ENCODE data around the gene SIVA1.

The SIVA1 gene

DNA sequence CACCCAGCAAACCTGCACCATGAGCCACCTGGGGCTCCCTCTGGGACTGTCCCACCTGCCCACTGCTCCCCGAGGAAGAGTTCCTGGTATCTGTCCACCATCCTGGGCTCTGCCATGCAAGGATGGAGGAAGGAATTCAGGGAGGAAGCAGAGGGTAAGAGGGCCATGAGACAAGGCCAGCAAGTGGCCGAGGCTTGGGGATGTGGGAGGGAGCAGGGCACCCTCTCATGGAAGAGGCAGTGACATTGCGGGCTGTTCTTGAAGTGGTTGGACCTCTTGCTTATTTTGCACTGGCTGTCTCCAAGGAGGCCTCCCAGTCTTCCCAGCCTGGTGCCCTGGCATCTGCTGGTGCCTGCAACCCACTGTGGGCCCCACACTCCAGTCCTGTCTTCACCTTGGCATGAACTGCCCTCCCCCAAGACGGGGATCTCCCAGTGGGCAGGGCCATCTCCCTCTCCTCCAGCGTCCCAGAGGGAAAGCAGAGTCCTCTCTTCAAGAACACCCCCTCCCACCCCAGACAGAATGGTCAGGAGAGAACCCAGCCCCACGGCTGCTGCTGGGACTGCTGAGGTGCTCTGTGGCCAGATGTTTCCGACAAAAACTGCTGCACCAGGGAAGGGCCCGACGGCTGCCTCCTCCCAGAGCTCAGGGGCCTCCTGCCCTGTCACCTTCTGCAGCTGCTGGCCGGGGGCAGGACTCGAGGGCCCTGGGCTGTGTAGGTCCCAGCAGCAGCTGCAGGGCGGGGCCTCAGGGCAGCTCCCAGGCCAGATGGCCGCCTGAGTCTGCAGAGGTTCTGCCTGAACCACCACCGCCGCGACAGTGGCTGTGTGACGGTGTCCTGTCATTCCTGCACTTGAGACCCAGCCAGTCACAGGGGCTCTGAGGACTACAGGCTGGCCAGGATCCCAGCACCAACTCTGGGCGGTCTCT lies 44.4 kb downstream of the SIVA1 start:
- TF ChIP-seq GATA1 (IDR thresholded peaks at IDR 0.05; ENCODE audit: low read depth, low read length): no peak
- no peak for TF ChIP-seq POLR2A (IDR thresholded peaks at IDR 0.05; ENCODE audit: low read length)
- DNase-seq: peak; percentile 48 to 55

DNA sequence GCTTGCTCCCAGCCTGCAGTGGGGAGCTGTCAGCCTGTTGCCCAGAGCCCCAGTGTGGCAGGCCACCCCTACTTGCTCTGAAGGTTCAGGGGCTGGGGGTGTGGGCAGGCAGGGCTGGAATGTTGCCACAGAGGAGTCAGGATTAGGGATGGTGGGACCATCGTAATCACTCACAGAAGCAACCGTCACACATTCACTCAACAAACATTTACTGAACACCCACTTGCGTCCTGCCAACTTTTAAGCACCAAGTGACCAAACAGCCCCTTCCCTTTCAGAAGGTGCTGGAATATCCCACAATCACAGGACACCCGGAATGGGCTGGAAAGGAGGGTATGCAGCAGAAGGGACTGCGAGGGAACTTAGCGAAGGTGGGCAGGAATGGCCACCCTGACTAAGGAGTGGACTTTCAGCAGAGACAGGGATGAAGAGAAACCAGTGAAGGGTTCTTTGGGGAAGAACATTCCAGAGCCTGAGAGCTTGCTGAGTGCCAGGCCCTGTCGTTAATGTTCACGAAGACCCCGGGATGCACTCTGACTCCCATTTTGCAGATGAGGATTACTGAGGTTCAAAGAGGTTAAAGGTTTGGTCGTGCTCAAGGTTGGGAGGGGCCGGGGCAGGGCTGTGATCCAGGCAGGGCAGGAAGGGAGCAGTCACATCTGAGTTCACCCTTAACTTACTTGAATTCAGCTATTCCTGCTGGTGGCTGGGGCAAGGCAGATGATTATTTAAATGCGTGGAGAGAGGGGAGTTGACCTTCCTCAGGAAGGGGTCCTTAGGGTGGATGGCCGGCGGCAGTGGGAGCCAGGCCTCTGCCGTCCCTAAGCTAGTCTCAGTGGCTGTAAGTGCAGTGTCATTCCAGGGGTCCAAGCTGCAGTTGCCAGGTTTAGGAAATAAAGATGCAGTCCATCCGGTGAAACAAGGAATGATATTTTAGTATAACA lies 45.6 kb downstream of the SIVA1 start:
- no peak for TF ChIP-seq GATA1 (IDR thresholded peaks at IDR 0.05; ENCODE audit: low read depth, low read length)
- no peak for TF ChIP-seq POLR2A (IDR thresholded peaks at IDR 0.05; ENCODE audit: low read length)

DNA sequence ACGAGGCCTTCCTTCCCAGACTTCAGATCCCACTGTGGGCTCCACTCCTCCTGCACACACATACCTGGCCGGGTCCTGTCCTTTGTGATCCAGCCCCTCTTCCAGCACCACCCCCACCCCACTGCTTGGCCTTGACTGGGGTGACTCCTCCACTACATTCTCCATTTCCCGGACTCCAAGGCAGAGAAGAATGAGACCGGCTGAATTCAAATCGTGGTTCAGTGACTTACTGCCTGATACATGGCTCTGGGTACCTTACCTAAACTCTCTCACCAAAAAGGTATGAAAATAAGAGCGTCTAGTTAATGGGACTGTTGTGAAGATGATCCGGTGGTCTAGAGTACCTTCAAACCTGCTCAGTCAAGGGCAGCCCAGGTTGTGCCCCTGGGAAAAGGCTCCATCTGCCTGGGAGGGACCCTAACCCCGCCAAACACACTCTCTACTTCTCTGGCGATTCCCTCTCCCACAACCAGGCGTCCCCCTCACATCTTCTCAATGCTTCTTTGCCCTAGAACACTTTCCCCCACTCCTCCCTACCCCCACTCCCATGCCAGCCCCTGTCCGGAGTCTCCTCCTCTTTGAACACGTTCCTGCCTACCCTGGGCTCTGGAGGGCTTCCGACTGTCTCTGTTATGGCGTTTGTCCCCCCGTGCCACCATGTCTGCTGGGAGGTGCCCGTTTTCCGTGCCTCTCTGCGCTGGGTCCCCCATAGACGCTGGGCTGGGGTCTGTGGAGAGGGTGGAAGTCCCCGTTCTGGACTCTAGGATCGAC lies 46.5 kb downstream of the SIVA1 start:
- TF ChIP-seq POLR2A (IDR thresholded peaks at IDR 0.05; ENCODE audit: low read length): no peak
- no peak for TF ChIP-seq GATA1 (IDR thresholded peaks at IDR 0.05; ENCODE audit: low read depth, low read length)
- peak; percentile 39 to 42 for DNase-seq

More for the DNA sequence above, 45.6 kb downstream of the SIVA1 start:
- DNase-seq: no peak

DNA sequence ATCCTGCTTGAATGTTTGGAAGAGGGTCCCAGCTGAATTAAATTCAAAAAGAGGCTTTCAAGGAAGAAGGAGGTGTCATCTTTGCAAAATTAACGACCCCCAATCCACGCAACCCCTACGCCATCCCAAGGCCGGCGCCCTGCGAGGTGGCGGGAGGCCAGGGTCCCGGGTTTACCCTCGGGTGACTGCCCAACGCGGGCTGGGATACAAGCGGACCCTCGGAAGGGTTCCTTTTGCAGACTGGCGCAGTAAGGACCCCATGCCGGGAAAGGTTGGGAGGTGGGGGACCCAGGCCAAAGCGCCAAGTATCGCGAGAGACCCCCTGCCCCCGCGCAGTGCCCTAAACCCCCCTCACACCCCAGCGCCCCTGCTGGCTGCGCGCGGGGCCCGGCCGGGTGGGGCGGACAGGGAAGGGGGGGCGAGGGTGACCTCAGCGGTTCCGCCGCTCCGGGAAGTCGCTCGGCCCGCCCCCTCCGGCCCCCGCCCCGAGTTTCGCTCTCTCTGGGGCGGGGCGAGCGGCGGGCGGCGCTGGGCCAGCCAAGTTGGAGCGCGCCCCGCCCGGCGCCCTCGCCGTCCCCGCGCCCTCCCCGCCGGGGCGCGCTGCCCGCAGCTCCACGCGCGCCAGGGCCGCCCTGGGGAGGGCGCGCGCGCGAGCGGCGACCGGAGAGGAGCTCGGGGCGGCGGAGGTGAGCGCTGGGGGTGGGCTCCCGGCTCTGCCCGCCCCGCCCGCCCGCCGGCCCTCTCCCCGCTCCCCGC lies 47.2 kb downstream of the SIVA1 start:
- TF ChIP-seq GATA1 (IDR thresholded peaks at IDR 0.05; ENCODE audit: low read depth, low read length): no peak
- TF ChIP-seq POLR2A (IDR thresholded peaks at IDR 0.05; ENCODE audit: low read length): no peak
- peak; percentile 88 to 93 for DNase-seq

DNA sequence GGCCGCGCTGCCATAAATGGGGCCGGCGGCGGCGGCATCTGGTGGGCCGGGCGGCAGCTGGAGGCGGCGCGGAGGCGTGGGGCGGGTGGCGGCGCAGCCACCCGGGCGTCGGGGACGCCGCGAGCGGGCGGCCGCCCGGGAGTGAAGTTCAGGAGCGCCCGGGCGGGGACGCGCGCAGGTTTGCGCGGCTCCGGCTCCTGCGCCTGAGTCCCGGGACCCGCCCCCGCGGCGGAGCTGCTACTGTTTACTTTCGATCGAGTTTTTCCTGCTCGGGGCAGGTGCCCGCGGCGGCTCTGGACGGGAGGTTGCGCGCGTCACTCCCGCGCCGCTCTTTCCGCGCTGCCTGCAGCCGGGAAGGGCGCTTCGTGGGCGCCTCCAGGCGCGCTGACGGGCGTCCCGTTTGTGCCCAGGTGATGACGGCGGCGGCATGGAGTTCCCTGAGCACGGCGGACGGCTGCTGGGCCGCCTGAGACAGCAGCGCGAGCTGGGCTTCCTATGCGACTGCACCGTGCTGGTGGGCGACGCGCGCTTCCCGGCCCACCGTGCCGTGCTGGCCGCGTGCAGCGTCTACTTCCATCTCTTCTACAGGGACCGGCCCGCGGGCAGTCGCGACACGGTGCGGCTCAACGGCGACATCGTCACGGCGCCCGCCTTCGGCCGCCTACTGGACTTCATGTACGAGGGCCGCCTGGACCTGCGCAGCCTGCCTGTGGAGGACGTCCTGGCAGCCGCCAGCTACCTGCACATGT lies 48.0 kb downstream of the SIVA1 start, which contains the start of gene ZBTB42:
Gene ZBTB42, plus strand, starts transcription at position 331 of the 749 bp plus-strand sequence. Its CDS starts 97 bp downstream, at position 428.
- TF ChIP-seq POLR2A (IDR thresholded peaks at IDR 0.05; ENCODE audit: low read length) (no peak), GATA1 (IDR thresholded peaks at IDR 0.05; ENCODE audit: low read depth, low read length) (no peak)
- peak; percentile 78 to 83 for DNase-seq

DNA sequence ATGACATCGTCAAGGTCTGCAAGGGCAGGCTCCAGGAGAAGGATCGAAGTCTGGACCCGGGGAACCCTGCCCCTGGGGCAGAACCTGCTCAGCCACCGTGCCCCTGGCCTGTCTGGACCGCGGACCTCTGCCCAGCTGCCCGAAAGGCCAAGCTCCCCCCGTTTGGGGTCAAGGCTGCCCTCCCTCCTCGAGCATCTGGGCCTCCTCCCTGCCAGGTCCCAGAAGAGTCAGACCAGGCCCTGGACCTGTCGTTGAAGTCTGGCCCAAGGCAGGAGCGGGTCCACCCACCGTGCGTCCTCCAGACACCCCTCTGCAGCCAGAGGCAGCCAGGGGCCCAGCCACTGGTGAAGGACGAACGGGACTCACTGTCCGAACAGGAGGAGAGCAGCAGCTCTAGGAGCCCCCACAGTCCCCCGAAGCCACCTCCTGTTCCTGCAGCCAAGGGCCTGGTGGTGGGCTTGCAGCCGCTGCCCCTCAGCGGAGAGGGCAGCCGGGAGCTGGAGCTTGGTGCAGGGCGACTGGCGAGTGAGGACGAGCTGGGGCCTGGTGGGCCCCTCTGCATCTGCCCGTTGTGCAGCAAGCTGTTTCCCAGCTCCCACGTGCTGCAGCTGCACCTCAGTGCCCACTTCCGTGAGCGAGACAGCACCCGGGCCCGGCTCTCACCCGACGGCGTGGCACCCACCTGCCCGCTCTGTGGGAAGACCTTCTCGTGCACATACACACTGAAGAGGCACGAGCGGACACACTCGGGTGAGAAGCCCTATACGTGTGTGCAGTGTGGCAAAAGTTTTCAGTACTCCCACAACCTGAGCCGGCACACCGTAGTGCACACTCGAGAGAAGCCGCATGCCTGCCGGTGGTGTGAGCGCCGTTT lies 48.8 kb downstream of the SIVA1 start:
- DNase-seq: no peak

DNA sequence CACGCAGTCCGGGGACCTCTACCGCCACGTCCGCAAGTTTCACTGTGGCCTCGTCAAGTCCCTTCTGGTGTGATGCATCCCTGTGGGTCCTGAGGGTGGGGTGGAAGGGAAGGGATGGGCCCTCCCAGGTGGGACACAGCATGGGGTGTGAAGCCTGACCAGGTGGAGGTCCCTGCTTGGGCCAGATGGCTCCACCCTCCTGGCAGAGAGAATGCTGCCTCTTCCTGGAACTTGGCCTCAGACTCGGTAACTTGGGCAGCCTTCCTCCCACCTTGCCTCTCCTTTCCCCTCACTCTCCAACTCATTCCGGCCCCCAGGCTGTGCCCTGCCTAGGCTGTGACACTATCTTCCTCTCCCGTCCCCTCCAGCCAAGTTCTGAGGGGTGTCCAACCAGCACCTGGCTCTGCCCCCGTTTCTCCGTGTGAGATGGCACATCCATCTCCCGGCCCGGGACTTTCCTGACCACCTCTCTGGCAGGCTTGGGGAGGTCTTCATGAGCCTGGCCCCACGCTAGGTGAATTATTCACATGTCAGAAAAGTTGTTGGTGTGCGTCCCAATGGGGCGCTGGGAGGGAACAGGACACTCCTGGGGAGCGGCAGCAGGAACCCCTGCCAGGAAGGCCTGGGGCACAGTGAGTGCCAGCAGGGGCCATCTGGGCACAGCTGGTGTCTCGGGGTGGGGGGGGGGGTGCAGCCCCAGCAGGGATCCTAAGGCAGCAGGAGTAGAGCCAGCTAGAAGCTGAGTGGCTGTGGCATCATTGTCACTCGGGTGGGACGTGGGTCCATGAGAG lies 49.6 kb downstream of the SIVA1 start:
- no peak for DNase-seq
- TF ChIP-seq GATA1 (IDR thresholded peaks at IDR 0.05; ENCODE audit: low read depth, low read length): no peak
- TF ChIP-seq POLR2A (IDR thresholded peaks at IDR 0.05; ENCODE audit: low read length): no peak

More for the DNA sequence above, 48.8 kb downstream of the SIVA1 start:
- TF ChIP-seq GATA1 (IDR thresholded peaks at IDR 0.05; ENCODE audit: low read depth, low read length) (no peak), POLR2A (IDR thresholded peaks at IDR 0.05; ENCODE audit: low read length) (no peak)

DNA sequence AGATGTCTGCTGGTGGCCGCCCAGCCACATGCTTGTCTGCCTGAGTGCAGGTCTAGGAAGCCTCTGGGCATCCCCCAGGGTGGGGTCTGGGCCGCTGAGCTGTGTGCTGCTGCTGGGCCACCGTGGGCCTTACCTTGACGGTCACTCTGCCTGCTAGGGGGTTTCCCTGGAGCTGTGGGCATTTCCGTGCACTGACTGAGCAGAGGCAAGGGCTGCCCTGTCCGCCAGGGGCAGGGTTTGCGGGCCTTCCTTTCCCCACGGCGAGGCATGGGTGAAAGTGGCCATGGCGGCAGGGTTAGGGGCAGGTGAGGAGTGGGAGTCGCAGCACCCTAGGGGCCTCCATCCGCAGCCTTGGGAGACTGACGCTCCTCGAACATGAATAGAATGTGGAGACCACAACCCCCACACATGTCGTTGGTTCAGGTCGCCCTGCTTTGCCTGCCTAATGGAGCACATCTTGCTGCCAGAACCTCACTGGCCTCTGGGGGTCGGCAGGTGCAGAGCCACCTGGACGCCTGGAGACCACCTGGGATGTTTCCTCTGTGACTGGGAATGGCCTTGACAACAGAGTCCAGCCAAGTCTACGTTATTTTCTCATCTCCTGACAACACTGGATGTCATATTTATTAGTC lies 50.4 kb downstream of the SIVA1 start:
- no peak for DNase-seq
- TF ChIP-seq POLR2A (IDR thresholded peaks at IDR 0.05; ENCODE audit: low read length) (no peak), GATA1 (IDR thresholded peaks at IDR 0.05; ENCODE audit: low read depth, low read length) (no peak)

DNA sequence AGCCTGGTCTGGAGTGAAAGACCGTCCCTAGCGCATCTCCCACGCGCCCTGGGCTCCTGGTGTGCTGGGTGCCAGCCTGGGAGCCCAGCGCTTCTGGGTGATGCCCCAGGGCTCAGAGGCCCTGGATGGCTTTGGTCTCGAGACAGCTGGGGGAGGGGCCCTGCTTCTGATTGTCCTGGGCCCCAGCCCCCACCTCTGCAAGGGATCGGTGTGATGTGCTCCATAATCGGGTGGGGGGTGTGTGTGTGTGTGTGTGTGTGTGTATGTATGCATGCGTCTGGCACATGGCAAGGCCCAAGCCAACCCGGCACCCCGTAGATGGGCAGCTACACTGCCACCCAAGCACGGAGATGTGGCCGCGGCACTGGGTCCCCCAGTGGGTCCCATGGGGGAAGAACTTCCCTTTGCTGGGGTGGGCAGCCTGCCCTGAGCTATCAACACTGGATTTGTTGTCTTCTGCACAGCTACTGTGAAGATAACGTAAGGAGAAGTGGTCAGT lies 51.0 kb downstream of the SIVA1 start:
- no peak for DNase-seq
- TF ChIP-seq GATA1 (IDR thresholded peaks at IDR 0.05; ENCODE audit: low read depth, low read length): no peak
- no peak for TF ChIP-seq POLR2A (IDR thresholded peaks at IDR 0.05; ENCODE audit: low read length)

Data from erythroblast (primary cell).